Loucy (cell line): ENCODE measurements around the gene SLC6A19.
"Not testable (repeated sequence)": the region's sequence is repeated elsewhere in the genome, so short reads cannot be mapped to it uniquely, and the experiment has no call there.

Source experiments
- H2AFZ ChIP-seq: fragments of 200-600 bp; sonication (generic); 2 replicates; pipeline ENCODE4 v1.6.0; 2016; ENCODE audit warnings: antibody characterized with exemption, mild to moderate bottlenecking, low read length, moderate library complexity
- H3F3A ChIP-seq: fragments of 200-600 bp; 2 replicates; pipeline ENCODE4 v1.6.0; 2016; ENCODE audit warnings: antibody characterized with exemption, low read depth, mild to moderate bottlenecking
- H3K27me3 ChIP-seq: fragments of 200-600 bp; sonication (generic); 2 replicates; pipeline ENCODE4 v1.6.1; 2014; ENCODE audit warnings: low read length, mild to moderate bottlenecking; ENCODE audit not compliant: insufficient read depth, poor library complexity, severe bottlenecking
- H3K36me3 ChIP-seq: fragments of 200-600 bp; sonication (generic); 2 replicates; pipeline ENCODE4 v1.6.1; 2016; ENCODE audit warnings: low read length; ENCODE audit not compliant: insufficient read depth
- H3K4me1 ChIP-seq: fragments of 200-600 bp; sonication (generic); 2 replicates; pipeline ENCODE4 v1.5.1; 2014; ENCODE audit warnings: low read length, mild to moderate bottlenecking; ENCODE audit not compliant: insufficient read depth, poor library complexity, severe bottlenecking
- H3K4me2 ChIP-seq: fragments of 200-600 bp; sonication (generic); 2 replicates; pipeline ENCODE4 v1.6.0; 2014; ENCODE audit warnings: antibody characterized with exemption, low read length, low read depth, mild to moderate bottlenecking; ENCODE audit not compliant: poor library complexity, severe bottlenecking
- H3K4me3 ChIP-seq: fragments of 200-600 bp; sonication (generic); 2 replicates; pipeline ENCODE4 v1.5.1; 2014; ENCODE audit warnings: low read length, mild to moderate bottlenecking, mixed read lengths; ENCODE audit not compliant: poor library complexity, severe bottlenecking
- H3K79me2 ChIP-seq: fragments of 200-600 bp; sonication (generic); 2 replicates; pipeline ENCODE4 v1.6.1; 2014; ENCODE audit warnings: low read length; ENCODE audit not compliant: insufficient read depth
- H3K9ac ChIP-seq: fragments of 200-600 bp; sonication (generic); 2 replicates; pipeline ENCODE4 v1.6.0; 2014; ENCODE audit warnings: mild to moderate bottlenecking, low read depth, low read length, moderate library complexity; ENCODE audit not compliant: poor library complexity, severe bottlenecking
- H3K9me2 ChIP-seq: fragments of 200-600 bp; sonication (generic); replicated peaks from 2 replicates; pipeline ENCODE4 v1.6.1; 2016; ENCODE audit warnings: low read depth, low read length, mixed read lengths
- H3K9me3 ChIP-seq: fragments of 200-600 bp; sonication (generic); 2 replicates; pipeline ENCODE4 v1.6.1; 2014; ENCODE audit warnings: mild to moderate bottlenecking, antibody characterized with exemption, low read length, low read depth; ENCODE audit not compliant: insufficient read depth
- H4K20me1 ChIP-seq: fragments of 200-600 bp; sonication (generic); 2 replicates; pipeline ENCODE4 v1.6.0; 2014; ENCODE audit warnings: antibody characterized with exemption, low read length, mild to moderate bottlenecking; ENCODE audit not compliant: insufficient read depth, poor library complexity, severe bottlenecking
- CTCF ChIP-seq: fragments of 200-600 bp; sonication (generic); conservative IDR thresholded peaks from 2 replicates; pipeline ENCODE4 v1.5.1; 2014; ENCODE audit warnings: mild to moderate bottlenecking, antibody characterized with exemption, low read length
- EZH2phosphoT487 ChIP-seq: fragments of 200-600 bp; IDR thresholded peaks from 2 replicates; pipeline ENCODE4 v1.6.1; 2018; ENCODE audit warnings: antibody characterized with exemption, mild to moderate bottlenecking, moderate library complexity, borderline replicate concordance

Gene SLC6A19

GRCh38 chr5:1156754-1157460 lies 44.5 kb upstream of the SLC6A19 start:
- Histone ChIP-seq H3K4me2 (no peak overlapping the region), H3F3A (0 out of 2 replicates have a peak, but pooled peaks cover 2% of the 10 kb centered on the region), H3K9me3 (no peaks in the 10 kb centered on the region), H3K4me1 (peaks cover 9% of the 10 kb centered on the region), H2AFZ (no peak overlapping the region), H3K9ac (no peak overlapping the region), H3K79me2 (no peaks in the 10 kb centered on the region), H3K36me3 (no peaks in the 10 kb centered on the region), H3K27me3 (no peaks in the 10 kb centered on the region), H4K20me1 (no peaks in the 10 kb centered on the region), H3K4me3 (no peak overlapping the region), H3K9me2 (no peaks in the 10 kb centered on the region)
- TF ChIP-seq CTCF (no peak), EZH2phosphoT487 (no peak)

GRCh38 chr5:1157461-1157986 lies 43.9 kb upstream of the SLC6A19 start:
- H3F3A ChIP-seq, H2AFZ ChIP-seq, H3K79me2 ChIP-seq, H3K9me2 ChIP-seq, H4K20me1 ChIP-seq, H3K27me3 ChIP-seq, H3K4me3 ChIP-seq, H3K9ac ChIP-seq, H3K4me2 ChIP-seq, H3K9me3 ChIP-seq, H3K36me3 ChIP-seq, H3K4me1 ChIP-seq: not testable (repeated sequence)

- Histone ChIP-seq H3K4me2 (no peak overlapping the region), H3K27me3 (no peaks in the 10 kb centered on the region), H3K9ac (no peak overlapping the region), H3K4me1 (no peaks in the 10 kb centered on the region), H3K79me2 (no peaks in the 10 kb centered on the region), H3F3A (0 out of 2 replicates have a peak, but pooled peaks cover 2% of the 10 kb centered on the region), H3K9me2 (no peaks in the 10 kb centered on the region), H3K36me3 (no peaks in the 10 kb centered on the region), H3K4me3 (no peak overlapping the region), H2AFZ (no peak overlapping the region), H4K20me1 (no peaks in the 10 kb centered on the region), H3K9me3 (no peaks in the 10 kb centered on the region)
- TF ChIP-seq CTCF, result no peak
- no peak for TF ChIP-seq EZH2phosphoT487
Measured at GRCh38 chr5:1158647-1159340, 42.6 kb upstream of the SLC6A19 start.
